Amniotic stem cell (primary cell): ENCODE data around the gene LOXL4.
"Not testable (repeated sequence)": the region's sequence is repeated elsewhere in the genome, so short reads cannot be mapped to it uniquely, and the experiment has no call there.

ENCODE experiments used
- DNase-seq: peaks from one replicate; lab custom pipeline; 2025; lab: John Stamatoyannopoulos, UW

The LOXL4 gene

DNA sequence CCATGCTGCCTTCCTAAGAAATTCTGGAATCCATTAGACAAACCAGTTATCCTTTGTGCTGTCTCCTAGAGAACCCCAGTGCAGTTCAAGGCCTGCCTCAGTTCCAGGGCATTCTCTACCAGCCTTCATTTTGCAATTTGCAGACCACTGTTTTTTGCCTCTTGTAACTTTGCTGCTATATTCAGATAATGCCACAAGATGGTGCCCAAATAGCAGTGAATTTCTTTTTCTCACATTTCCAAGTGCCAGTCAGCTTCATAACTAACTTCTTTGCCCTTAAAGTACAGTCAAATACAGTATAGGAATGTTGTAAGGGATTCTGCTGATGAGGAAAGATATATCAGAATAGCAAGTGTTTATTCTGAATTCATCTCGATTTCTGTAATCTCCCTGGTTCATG is 25.2 kb downstream of the LOXL4 start:
- DNase-seq = no peak

DNA sequence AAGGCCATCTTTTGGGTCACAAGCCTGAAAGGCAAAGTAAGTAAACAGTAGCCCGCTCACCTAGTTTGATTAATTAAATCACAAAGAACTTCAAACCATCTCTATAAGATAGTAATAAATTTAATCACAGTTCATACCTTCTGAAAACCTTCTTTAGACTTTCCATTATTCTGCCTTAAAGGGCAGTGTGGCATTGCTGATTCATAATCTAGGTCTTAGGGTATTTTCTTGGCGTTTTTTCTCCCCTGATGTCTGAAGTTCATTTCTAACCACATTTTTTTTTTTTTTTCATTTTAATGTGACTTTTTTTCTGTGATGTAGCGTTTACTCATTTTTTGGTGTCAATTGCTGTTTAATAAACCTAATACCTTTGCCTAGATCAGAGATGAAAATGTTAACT is 27.5 kb downstream of the LOXL4 start:
- DNase-seq = no peak

DNA sequence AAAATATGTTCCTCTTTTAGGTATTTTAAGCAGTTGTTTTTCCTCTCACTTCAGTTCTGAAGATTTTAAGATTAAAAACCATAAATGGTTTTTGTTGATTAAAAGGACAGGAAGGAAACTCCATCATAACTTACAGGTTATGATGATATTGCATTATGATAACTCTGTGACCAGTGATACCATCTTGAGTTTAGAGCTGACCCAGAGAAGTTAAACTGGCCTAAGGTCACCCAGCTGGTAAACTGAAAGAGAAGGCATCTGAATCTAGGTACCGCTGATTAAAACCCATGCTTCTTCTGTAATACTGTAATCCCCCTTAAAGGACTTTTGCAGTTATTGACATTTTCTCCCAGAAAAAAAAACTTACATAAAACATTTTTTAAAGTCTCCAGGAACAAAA is 29.6 kb downstream of the LOXL4 start:
- no peak for DNase-seq

DNA sequence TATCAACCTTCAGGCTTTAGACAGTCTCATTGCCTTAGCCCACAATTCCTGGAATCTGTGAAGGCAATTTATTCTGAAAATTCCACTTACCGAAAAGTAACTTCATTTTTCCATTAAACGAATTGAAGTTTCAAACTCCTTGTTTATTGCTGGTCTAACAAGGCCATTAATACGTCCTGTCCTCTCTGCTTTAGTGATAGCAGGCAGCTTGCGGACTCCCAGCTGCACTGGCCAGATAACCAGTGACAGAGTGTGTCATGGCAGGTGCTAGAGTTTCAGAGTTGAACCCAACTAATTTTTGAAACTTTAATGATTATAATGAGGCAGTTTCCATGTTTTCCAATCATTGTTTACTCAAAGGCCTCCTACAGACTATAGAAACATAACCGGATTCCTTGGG is 31.1 kb downstream of the LOXL4 start:
- DNase-seq = no peak

DNA sequence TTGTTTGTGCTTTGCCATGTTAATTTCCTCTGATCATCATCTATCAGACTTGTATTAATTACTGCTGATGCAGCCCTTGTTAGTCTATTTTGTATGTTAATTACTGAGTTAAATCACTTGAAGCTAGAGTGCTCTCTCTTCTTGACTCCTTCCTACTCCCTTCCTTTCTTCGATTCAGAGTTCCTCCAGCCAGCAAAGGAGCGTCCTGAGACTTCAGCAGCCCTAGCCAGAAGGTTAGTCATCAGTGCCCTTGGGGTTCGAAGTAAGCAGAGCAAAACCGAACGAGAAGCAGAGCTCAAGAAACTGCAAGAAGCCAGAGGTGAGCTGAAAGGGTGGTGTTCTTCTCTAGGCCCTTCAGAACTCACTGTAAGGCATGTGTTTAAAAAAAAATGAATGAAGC is 32.1 kb downstream of the LOXL4 start:
- DNase-seq = no peak

DNA sequence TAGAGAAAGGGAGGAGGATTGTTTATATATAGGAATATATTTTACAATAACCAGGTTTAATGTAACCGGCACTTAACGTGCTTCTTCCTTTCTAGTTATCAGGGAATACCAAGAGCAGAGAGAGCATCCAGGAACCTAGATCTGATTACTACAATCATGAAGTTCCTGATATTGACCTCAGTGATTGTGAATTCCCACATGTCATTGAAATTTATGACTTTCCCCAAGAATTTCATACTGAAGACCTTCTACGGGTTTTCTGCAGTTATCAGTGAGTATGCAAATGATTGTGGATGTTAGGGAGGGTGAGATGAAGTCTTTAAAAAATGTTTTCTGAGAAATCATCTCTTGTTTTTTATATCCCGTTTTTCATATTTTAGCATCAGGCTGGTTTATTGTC is 36.6 kb downstream of the LOXL4 start:
- no peak for DNase-seq

DNA sequence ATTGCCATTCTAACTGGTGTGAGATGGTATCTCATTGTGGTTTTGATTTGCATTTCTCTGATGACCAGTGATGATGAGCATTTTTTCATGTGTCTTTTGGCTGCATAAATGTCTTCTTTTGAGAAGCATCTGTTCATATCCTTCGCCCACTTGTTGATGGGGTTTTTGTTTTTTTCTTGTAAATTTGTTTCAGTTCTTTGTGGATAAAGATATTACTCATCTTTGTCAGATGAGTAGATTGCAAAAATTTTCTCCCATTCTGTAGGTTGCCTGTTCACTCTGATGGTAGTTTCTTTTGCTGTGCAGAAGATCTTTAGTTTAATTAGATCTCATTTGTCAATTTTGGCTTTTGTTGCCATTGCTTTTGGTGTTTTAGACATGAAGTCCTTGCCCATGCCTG is 39.7 kb downstream of the LOXL4 start:
- not testable (repeated sequence) for DNase-seq

DNA sequence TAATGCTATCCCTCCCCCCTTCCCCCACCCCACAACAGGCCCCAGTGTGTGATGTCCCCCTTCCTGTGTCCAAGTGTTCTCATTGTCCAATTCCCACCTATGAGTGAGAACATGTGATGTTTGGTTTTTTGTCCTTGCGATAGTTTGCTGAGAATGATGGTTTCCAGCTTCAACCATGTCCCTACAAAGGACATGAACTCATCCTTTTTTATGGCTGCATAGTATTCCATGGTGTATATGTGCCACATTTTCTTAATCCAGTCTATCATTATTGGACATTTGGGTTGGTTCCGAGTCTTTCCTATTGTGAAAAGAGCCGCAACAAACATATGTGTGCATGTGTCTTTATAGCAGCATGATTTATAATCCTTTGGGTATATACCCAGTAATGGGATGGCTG is 40.3 kb downstream of the LOXL4 start:
- not testable (repeated sequence) for DNase-seq

DNA sequence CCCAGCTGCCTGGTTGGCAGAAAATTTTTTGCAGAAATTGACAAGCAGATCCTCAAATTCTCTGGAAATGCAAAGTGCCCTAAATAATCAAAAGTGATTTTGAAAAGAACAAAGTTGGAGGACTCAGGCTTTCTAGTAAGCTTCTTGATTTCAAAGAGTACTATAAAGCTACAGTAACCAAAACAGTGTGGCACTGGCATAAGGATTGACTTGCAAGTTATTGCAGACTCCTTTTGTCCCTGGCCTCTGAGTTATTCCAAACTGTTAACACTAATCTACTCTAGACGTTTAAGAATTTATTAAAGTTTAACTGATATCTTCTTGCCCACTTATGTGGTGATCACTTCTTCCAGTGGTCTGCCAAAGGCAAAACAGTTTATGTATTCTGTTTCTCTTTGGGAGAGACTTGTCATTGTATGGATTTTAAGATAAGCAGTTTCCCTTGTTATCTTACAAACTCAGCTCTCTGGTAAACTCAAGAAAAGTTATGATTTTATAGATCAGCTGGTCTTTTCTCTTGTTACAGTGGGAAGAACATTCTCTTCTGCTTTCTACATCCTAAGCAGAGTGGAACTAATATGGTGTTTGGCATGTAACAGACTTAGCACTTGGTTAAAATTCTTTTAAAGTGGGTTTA is 41.4 kb downstream of the LOXL4 start:
- no peak for DNase-seq

DNA sequence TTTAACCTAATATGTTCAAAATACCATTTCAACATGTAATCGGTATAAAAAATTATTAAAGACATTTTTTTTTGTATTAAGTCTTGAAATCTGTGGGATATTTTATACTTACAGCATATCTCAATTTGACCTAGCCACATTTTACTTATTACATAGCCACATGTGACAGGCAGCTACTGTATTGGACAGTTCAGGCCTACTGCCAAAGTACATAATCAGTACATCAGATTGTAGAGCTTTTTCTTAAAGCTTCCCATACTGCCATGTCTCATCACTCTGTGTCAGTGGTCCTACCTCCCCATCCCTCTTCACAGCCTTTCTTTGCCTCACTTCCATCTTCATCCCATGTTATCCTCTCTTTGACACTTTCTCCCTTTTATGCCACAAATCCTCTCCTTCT is 43.0 kb downstream of the LOXL4 start:
- no peak for DNase-seq

DNA sequence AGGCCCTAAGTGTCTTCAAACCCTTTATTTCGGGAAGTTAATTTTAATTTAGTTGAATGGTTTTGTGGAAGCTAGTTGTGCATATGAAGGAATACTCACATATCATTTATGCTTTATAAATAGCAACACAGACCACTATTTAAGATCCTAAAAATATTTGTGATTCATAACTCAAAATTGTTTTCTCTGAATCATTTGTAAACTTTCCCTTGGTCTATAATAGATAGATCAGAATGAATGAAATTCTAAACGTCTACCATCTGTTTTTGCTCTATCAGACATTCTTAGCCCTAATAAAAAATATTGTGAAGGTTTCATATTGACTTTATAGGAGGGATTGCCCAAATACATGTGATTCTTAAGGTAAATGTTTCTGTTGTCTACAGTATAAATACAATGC is 43.5 kb downstream of the LOXL4 start:
- no peak for DNase-seq

DNA sequence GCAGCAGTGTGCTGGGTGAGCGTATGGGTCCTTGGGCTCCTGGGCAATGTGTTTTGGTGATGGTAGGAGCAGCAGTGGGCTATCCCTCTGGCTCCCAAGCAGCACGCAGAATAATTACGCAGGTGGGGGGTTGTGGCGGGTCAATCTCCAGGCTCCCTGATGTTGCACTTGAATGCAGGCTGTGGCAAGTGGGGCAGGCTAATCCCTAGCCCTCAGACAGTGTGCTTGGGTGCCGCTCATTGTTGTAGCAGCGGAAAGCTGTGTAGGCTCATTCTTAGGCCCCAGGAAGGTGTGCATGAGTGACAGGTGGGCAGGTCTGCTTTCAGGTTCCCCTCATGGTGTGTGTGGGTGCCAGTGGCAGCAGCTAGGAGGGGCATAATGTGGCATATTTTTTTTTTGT is 44.1 kb downstream of the LOXL4 start:
- no peak for DNase-seq

DNA sequence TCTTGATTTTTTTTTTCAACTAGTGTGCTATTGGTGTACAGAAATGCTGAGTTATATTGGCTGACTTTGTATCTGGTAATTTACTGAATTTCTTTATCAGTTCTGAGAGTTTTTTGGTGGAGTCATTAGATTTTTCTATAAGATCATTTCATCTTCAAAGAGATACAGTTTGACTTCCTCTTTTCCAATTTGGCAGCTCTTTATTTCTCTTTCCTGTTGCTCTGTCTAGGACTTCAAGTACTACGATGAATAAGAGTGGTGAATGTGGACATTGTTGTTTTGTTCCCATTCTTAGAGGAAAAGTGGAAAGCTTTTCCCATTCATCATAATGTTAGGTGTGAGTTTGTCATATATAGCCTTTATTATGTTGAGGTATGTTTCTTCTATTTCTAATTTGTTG is 50.2 kb downstream of the LOXL4 start:
- DNase-seq = no peak

DNA sequence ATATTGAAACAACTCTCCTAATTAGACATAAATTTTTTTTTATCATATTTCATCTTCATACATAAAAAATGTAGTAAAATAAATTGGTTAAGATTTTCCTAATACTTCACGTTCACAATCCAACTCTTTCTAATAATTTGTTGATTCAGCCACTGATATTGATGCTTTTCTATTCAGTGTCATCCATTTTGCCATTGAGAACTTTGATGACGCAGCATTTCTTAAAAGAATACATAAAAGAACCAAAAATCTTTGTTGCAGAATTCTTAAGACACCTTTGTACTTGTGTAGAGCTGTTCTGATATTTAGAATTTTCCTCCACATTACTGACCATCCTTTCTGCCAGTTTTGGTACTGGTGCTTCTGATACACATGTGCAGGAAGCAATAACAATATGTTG is 52.6 kb downstream of the LOXL4 start:
- no peak for DNase-seq

DNA sequence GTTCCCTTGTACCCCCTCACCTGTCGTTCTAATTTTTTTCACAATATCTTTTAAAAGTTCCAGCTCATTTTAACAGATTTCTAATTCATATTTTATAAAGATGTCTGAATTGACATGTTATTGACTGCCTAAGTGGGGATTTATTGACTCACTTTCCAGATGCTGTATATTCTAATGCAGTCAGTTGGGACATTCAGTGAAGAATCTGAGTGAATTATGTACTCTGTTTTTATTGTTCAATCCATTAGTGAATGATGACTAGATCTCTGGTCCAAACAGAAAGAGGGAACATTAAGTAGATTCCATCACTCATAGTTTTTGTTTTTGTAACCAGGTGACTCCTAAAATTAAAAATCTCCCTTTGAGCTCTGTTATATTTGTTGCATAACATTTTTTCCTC is 54.3 kb downstream of the LOXL4 start:
- DNase-seq = no peak

DNA sequence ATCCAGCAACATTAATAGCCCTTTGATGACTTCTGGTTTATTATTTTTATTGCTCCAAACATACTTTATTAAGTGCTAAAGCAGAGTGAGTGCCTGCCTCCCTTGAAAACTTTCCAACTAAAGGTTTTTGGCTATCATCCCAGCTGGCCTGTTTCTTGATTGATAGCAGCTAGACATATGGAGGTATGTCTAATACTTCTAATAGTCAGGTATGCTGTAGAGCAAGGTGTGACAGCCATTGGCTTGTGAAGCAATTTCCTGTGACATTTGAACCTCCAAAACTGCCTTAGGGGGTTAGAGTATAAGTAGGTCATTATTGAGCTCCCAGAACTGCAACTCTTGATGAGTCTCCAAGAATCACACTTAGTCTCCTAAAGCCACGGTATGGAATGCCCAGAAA is 55.8 kb downstream of the LOXL4 start:
- DNase-seq = no peak

DNA sequence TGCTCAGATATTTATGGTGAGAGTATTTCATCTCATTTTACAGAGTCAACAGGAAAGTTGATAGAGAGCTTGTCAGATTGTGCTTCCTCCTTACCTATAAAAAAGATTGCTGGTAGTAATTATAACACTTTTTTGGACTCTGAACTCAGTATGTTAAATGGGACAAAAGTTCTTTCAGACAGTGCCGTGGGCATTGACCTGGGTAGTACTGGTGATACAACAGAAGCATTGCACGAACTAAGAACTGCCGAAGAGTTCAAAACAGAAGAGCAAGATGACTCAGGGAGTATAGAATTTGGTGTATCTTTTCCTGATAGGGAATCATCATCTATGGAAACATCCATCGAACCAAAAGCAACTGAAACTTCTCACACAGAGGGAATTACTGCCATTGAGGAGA is 58.6 kb downstream of the LOXL4 start:
- no peak for DNase-seq

DNA sequence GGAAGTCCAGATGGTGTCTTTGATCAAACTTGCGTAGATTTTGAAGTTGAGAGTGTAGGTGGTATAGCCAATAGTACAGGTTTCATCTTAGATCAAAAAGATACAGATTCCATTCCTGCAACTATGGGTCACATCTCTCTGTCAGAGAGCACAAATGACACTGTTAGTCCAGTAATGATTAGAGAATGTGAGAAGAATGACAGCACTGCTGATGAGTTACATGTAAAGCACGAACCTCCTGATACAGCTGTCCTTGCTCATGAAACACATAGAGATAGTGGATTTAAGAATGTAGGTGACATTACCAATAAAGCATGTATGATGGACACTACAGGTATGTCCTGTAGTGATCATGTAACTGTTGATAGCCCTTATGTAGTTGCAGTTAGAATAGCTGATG is 59.1 kb downstream of the LOXL4 start:
- DNase-seq = no peak

DNA sequence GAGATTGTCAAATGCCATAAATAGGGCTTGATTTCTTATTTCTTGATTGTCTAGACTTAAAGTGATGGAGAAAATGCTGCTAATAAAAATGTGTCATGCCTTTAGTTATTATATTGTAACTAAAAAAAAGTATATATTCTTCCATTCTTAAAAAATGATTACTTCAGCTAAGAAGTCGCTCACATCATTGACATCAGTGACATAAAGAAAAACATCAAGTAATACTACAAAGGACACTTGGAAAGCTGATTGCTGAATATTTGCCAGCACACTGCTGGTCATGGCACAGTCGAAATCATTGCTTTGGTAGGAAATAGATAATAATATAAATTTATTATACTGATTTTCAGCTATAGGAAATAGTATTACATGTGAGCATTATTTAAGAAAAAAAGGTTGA is 62.6 kb downstream of the LOXL4 start:
- DNase-seq = no peak

DNA sequence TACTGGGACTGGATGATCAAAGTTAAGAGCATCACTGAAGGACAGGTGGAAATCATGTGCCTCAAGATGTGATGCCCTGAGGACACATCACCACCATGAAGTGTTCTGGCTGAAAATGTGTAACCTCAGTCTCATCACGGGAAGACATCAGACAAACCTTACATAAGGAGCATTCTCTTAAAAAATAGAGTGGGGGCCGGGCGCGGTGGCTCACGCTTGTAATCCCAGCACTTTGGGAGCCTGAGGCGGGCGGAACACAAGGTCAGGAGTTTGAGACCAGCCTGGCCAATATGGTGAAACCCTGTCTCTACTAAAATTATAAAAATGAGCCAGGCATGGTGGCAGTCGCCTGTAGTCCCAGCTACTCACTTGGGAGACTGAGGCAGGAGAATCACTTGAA is 65.6 kb downstream of the LOXL4 start:
- no peak for DNase-seq

DNA sequence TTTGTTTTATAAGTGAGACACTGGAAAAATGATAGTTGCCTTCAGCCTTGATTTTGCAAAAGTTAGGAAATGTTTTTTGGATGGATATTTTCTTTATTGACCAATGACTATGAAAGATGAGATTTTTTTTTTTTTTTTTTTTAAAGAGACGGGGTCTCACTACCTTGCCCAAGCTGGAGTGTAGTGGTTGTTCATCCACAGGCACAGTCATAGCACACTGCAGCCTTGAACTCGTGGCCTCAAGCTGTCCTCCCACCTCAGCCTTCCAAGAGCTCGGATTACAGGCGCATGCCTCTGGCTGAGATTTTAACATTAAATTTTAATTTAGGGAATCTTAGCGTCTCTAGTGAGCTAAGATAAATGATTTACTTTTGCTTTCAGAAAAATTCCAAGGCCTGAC is 66.2 kb downstream of the LOXL4 start:
- DNase-seq = no peak
